ENCODE data around the gene GABRR1.

GRCh38 chr6:89140347-89141156 lies 76.6 kb downstream of the GABRR1 start:
- no peak for TF ChIP-seq CTCF (IDR thresholded peaks at IDR 0.05; ENCODE audit: low read length)
- TF ChIP-seq EZH2 (IDR thresholded peaks at IDR 0.05; ENCODE audit: borderline replicate concordance, low read length) = no peak
